HepG2 (cell line): ENCODE results near the gene SMLR1. TPM values are rescaled to one million over a fixed set of nuclear protein-coding genes. Genes with fewer than 3 reads are reported as not detected.

Experiments
- GRHL1 ChIP-seq: sonication (generic); formaldehyde crosslinking; conservative IDR thresholded peaks from 2 replicates; pipeline ENCODE4 v1.8.0; 2022; ENCODE audit warnings: missing genetic modification reagents
- HNF4G ChIP-seq, 2 experiments: sonication (generic) in 1 of 2; formaldehyde crosslinking in 1 of 2; IDR thresholded peaks; 2 replicates each; pipeline versions ENCODE4 v1.4.0 to v1.6.1; 2011 to 2020; ENCODE audit warnings: borderline replicate concordance in 2 of 2, low read depth in 2 of 2, mild to moderate bottlenecking in 2 of 2, low read length in 1 of 2, missing genetic modification reagents in 1 of 2, moderate library complexity in 1 of 2
- KDM3A ChIP-seq: IDR thresholded peaks from 2 replicates; pipeline ENCODE4 v1.6.1; 2018; ENCODE audit warnings: low read depth, missing compliant biosample characterization
- KLF16 ChIP-seq, 2 experiments: sonication (generic) in 1 of 2; formaldehyde crosslinking in 1 of 2; IDR thresholded peaks; 2 replicates each; pipeline versions ENCODE4 v1.6.1 to v1.8.0; 2016 to 2023; ENCODE audit warnings: missing genetic modification reagents in 2 of 2, missing compliant biosample characterization in 1 of 2
- MTERF4 ChIP-seq: sonication (generic); formaldehyde crosslinking; IDR thresholded peaks from 2 replicates; pipeline ENCODE4 v1.8.0; 2023; ENCODE audit warnings: mild to moderate bottlenecking, missing genetic modification reagents
- ZNF124 ChIP-seq: sonication (generic); formaldehyde crosslinking; IDR thresholded peaks from 2 replicates; pipeline ENCODE4 v1.4.0; 2020; ENCODE audit warnings: missing genetic modification reagents
- ZNF18 ChIP-seq: sonication (generic); formaldehyde crosslinking; IDR thresholded peaks from 2 replicates; pipeline ENCODE4 v1.8.0; 2022; ENCODE audit warnings: mild to moderate bottlenecking, missing genetic modification reagents; ENCODE audit not compliant: insufficient replicate concordance
- ZNF331 ChIP-seq: sonication (generic); formaldehyde crosslinking; IDR thresholded peaks from 2 replicates; pipeline ENCODE4 v1.4.0; 2020; ENCODE audit warnings: missing genetic modification reagents
- ZSCAN31 ChIP-seq: sonication (generic); formaldehyde crosslinking; IDR thresholded peaks from 2 replicates; pipeline ENCODE4 v1.5.0; 2020; ENCODE audit warnings: low read depth, mild to moderate bottlenecking, missing genetic modification reagents
- polyA plus RNA-seq, 8 experiments: library from polyadenylated mRNA; depleted of rRNA in 3 of 8; stranded (reverse) in 7 of 8; unstranded in 1 of 8; fragments of >200 nt; fragmentation: Illumina TruSeq in 4 of 8; extraction: Trizol in 4 of 8; gene quantifications; 2 replicates each; pipeline versions ENCODE4 v1.2.1 to v1.2.3, GENCODE V29; 2011 to 2016; ENCODE audit warnings: low read depth in 4 of 8, missing spikeins in 1 of 8, mixed read lengths in 1 of 8; ENCODE audit not compliant: insufficient read depth in 1 of 8
- total RNA-seq, 5 experiments: library from RNA; depleted of rRNA; stranded (reverse); fragments of >200 nt; fragmentation: Illumina TruSeq; extraction: Trizol; gene quantifications; 2 replicates each; pipeline ENCODE4 v1.2.3, GENCODE V29; 2016; ENCODE audit warnings: low read depth in 1 of 5
- TF ChIP-seq, protein P1 (sequence below): sonication (generic); formaldehyde crosslinking; IDR thresholded peaks from 2 replicates; pipeline ENCODE4 v1.4.0; 2020; ENCODE audit warnings: mild to moderate bottlenecking, missing genetic modification reagents

Gene SMLR1
- total and polyA plus RNA-seq, 2 of the 13 experiments (the other 11 are each of a cell fraction or from before 2014, with no cell fraction given): 41.8 to 104 TPM

DNA sequence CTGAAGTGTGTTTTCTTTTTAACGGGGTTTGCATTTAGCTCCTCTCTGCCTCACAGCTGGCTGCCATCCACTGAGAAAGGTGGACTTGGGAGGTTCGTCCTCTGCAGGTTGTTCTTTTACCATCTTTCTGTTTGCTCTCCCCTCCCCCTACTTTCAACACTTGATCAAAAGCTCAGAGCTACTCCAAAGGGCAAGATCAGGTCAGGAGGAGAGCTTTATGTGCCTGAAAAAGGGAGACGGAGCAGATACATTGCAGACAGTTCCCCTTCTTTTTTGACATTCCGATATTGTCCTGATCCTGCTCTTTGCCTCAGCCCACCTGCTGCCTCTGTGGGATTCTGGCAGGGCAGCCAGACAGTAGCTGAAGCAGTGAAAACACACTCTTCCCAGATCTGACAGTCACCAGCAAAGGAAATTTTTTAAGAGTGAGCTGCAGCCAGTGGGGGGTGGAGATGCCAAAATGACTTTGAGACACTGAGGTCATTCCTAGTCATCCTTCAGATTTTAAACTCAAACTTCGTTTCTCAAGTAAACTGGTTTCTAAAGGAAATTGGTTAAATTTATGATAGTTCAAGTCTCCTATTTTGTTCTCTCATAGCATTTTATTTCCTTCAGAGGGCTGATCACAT is 26.5 kb downstream of the SMLR1 start (continued):
- TF ChIP-seq GRHL1 (CRISPR knock-in tag): no peak
- TF ChIP-seq ZNF331: peak; percentile 94
- peak; percentile 82; the same call in 1 of the 2 replicates for TF ChIP-seq MTERF4 (CRISPR knock-in tag)
- peak; percentile 88; the same call in 1 of the 2 replicates for TF ChIP-seq ZNF124 (CRISPR knock-in tag)
- TF ChIP-seq, protein P1, sequence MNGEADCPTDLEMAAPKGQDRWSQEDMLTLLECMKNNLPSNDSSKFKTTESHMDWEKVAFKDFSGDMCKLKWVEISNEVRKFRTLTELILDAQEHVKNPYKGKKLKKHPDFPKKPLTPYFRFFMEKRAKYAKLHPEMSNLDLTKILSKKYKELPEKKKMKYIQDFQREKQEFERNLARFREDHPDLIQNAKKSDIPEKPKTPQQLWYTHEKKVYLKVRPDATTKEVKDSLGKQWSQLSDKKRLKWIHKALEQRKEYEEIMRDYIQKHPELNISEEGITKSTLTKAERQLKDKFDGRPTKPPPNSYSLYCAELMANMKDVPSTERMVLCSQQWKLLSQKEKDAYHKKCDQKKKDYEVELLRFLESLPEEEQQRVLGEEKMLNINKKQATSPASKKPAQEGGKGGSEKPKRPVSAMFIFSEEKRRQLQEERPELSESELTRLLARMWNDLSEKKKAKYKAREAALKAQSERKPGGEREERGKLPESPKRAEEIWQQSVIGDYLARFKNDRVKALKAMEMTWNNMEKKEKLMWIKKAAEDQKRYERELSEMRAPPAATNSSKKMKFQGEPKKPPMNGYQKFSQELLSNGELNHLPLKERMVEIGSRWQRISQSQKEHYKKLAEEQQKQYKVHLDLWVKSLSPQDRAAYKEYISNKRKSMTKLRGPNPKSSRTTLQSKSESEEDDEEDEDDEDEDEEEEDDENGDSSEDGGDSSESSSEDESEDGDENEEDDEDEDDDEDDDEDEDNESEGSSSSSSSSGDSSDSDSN (CRISPR knock-in tag): 0 out of 2 replicates have a peak, but pooled peaks have one; percentile 15
- TF ChIP-seq KDM3A: peak; percentile 76; the same call in 1 of the 2 replicates
- TF ChIP-seq HNF4G (IDR thresholded peaks at IDR 0.05; ENCODE audit: borderline replicate concordance, low read depth, low read length): peak; percentile 93
- 0 out of 2 replicates have a peak, but pooled peaks have one; percentile 35 for TF ChIP-seq HNF4G (CRISPR knock-in tag; IDR thresholded peaks at IDR 0.05; ENCODE audit: borderline replicate concordance, low read depth)
- TF ChIP-seq ZSCAN31 (CRISPR knock-in tag): peak; percentile 64
- no peak for TF ChIP-seq KLF16 (CRISPR knock-in tag; IDR thresholded peaks at IDR 0.05)
- no peak for TF ChIP-seq ZNF18 (CRISPR knock-in tag)
